Measurements from ENCODE around the gene SGK2. TPM values are rescaled to one million over a fixed set of nuclear protein-coding genes. Genes with fewer than 3 reads are reported as not detected.

The SGK2 gene
- total RNA-seq, result 1 to 10 TPM in 1 of 4 donors, under 1 TPM in 2, not detected in 1; 0.36 to 1.2 (median 0.55) TPM

- intact Hi-C loops (cut with DNase I; ENCODE audit: low total_unique reads), result no loop called here
- Histone ChIP-seq H3K9me3 (no peaks in the 10 kb centered on the region), H3K4me3 (no peak within 1 kb of the TSS), H3K27ac (no peak within 1 kb of the TSS), H3K36me3 (no peaks in the 10 kb centered on the region), H3K4me1 (no peaks in the 10 kb centered on the region), H3K27me3 (no peaks in the 10 kb centered on the region)
- no peak for TF ChIP-seq POLR2A (IDR thresholded peaks at IDR 0.05)
- no peak for TF ChIP-seq CTCF (IDR thresholded peaks at IDR 0.05 in 4 of 5, conservative IDR thresholded peaks at IDR 0.05 in 1 of 5)
- ATAC-seq (no peak), DNase-seq (no peak)
- in situ Hi-C loops (cut with MboI; ENCODE audit: low sequenced_read_pairs in 4 of 4), result no loop called here
Measured at GRCh38 chr20:43558412-43559146, at the start of gene SGK2. SGK2 (plus strand) TSS chr20:43559027; CDS start chr20:43566496, 7,469 bp downstream.

- in situ Hi-C loops (cut with MboI; ENCODE audit: low sequenced_read_pairs in 4 of 4) (no loop called here), intact Hi-C loops (cut with DNase I; ENCODE audit: low total_unique reads) (no loop called here)
- ATAC-seq, result no peak
- H3K4me3 ChIP-seq, result no peak overlapping the region
- H3K27ac ChIP-seq, result no peak overlapping the region
- peaks cover 5 to 11% (median 8%) of the 10 kb centered on the region in 3 donors for H3K27me3 ChIP-seq
- no peaks in the 10 kb centered on the region for H3K9me3 ChIP-seq
- H3K4me1 ChIP-seq, result peaks cover 6 to 14% of the 10 kb centered on the region in 2 donors
- DNase-seq, result no peak
- TF ChIP-seq POLR2A (IDR thresholded peaks at IDR 0.05), result no peak
- no peak for TF ChIP-seq CTCF (IDR thresholded peaks at IDR 0.05 in 4 of 5, conservative IDR thresholded peaks at IDR 0.05 in 1 of 5)
- H3K36me3 ChIP-seq, result no peaks in the 10 kb centered on the region
Measured at GRCh38 chr20:43511879-43512278, 46.9 kb upstream of the SGK2 start.

GRCh38 chr20:43513372-43513930 is 45.4 kb upstream of the SGK2 start:
- Histone ChIP-seq H3K4me3 (peak overlapping the region; percentile 55 to 73 (median 63)), H3K27ac (peak overlapping the region; percentile 72 to 83 (median 76)), H3K4me1 (peaks cover 6 to 14% of the 10 kb centered on the region in 2 donors), H3K27me3 (peaks cover 0 to 1% (median 0%) of the 10 kb centered on the region in 3 donors), H3K9me3 (no peaks in the 10 kb centered on the region), H3K36me3 (no peaks in the 10 kb centered on the region)
- intact Hi-C loops (cut with DNase I; ENCODE audit: low total_unique reads), result no loop called here
- peak; percentile 6 to 15 for ATAC-seq
- in situ Hi-C loops (cut with MboI; ENCODE audit: low sequenced_read_pairs in 4 of 4), result no loop called here
- TF ChIP-seq CTCF (IDR thresholded peaks at IDR 0.05 in 4 of 5, conservative IDR thresholded peaks at IDR 0.05 in 1 of 5) (no peak), POLR2A (IDR thresholded peaks at IDR 0.05) (no peak)
- DNase-seq, result no peak

- ATAC-seq (peak; percentile 93 to 94), DNase-seq (peak; percentile 96 to 97)
- TF ChIP-seq POLR2A (IDR thresholded peaks at IDR 0.05) (peak in 1 of 2 donors; percentile 8), CTCF (IDR thresholded peaks at IDR 0.05 in 4 of 5, conservative IDR thresholded peaks at IDR 0.05 in 1 of 5) (peak in 1 of 5 experiments; percentile 35)
- peaks cover 6 to 14% of the 10 kb centered on the region in 2 donors for H3K4me1 ChIP-seq
- intact Hi-C loops (cut with DNase I; ENCODE audit: low total_unique reads) (loop anchor here (1.0 to 2.0 kb wide), 2 partner anchors 57 to 76 kb away; partner anchors contain the start of genes IFT52 and SRSF6), in situ Hi-C loops (cut with MboI; ENCODE audit: low sequenced_read_pairs in 4 of 4) (no loop called here)
- H3K36me3 ChIP-seq, result no peaks in the 10 kb centered on the region
- H3K9me3 ChIP-seq, result no peaks in the 10 kb centered on the region
- H3K27me3 ChIP-seq, result no peaks in the 10 kb centered on the region
- H3K27ac ChIP-seq, result peak overlapping the region; percentile 72 to 83 (median 76)
- peak overlapping the region; percentile 55 to 73 (median 63) for H3K4me3 ChIP-seq
Measured at GRCh38 chr20:43513931-43514647, 44.7 kb upstream of the SGK2 start.
